GM12873 (cell line): Measurements from ENCODE around the gene FRS2.

ENCODE experiments used
- TF ChIP-seq, protein P1 (sequence below): IDR thresholded peaks from 2 replicates; pipeline ENCODE4 v1.5.1; 2012; ENCODE audit warnings: low read depth, mild to moderate bottlenecking, moderate library complexity, low read length, control low read depth; ENCODE audit not compliant: insufficient read depth; ENCODE audit errors: missing control alignments

The FRS2 gene

DNA sequence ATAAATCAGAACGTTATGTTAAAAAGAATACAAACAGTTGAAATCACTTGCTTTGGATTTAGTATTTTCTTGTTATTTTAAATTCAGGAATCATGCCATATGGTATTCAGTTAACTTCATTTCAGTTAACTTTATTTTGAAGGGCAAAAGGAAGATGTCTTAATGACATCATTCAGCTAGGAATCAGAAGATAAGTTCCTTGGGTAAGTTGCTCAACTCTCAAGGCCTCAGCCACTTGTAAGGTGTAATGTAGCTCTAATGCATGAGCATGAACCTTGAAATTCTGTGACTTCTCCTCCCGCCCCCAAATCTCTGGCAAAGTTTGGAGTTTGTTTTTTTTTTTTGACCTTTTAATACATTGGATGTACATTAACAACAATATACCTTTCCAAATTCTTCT is 42.6 kb downstream of the FRS2 start:
- TF ChIP-seq, protein P1, sequence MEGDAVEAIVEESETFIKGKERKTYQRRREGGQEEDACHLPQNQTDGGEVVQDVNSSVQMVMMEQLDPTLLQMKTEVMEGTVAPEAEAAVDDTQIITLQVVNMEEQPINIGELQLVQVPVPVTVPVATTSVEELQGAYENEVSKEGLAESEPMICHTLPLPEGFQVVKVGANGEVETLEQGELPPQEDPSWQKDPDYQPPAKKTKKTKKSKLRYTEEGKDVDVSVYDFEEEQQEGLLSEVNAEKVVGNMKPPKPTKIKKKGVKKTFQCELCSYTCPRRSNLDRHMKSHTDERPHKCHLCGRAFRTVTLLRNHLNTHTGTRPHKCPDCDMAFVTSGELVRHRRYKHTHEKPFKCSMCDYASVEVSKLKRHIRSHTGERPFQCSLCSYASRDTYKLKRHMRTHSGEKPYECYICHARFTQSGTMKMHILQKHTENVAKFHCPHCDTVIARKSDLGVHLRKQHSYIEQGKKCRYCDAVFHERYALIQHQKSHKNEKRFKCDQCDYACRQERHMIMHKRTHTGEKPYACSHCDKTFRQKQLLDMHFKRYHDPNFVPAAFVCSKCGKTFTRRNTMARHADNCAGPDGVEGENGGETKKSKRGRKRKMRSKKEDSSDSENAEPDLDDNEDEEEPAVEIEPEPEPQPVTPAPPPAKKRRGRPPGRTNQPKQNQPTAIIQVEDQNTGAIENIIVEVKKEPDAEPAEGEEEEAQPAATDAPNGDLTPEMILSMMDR: no peak

DNA sequence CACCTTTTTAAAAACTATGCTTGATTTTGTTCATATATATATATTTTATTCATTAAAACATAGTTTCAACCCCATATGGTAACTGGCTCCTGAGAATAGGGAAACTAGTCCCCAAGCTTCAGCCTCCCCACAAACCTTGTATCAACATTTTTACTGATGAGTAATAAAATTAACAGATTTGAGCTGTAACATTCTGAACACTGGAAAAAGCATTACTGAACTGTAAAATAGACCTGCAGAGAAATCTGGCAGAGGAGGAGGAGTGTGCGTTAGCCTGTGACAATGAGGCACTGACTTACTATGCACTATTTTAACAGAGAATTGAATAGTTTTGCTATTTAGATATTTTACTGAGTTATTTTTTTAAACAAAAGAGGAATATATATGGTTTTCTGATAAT is 43.1 kb downstream of the FRS2 start:
- TF ChIP-seq, protein P1: no peak

DNA sequence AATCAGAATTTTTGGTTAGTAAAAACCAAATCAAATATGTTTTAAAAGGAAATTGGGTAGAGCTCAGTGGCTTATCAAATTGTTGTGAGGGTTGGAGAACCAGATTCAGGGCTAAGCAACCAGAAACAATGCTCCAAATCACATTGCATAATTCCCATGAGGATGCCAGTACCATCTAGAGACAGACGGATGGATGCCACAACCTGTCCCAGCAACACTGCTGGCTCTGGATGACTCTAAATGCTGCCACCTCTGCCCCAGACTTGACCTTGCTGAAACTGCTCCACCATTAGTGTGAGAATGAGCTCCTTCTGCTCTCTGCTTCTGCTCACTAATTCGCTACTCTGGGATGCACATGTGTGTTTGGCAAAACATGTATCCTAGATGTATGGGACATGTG is 43.9 kb downstream of the FRS2 start:
- TF ChIP-seq, protein P1: no peak

DNA sequence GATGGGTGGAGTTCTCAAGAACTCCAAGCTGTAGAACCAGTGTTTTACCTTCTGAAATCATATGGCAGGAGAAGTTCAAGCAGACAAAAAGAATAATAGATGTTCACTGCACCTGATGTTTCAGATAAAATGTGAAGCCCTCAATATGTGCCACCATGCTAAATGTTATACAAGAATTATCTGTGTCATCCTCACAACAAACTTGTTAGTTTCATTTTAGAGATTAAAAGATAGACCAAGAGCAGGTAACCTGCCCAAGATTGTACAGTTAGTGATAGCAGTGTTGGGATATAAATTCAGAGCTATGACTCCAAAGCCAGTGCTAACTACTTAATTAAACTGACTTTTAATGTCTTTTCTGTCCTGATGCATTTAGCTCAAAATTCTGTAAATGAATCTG is 44.7 kb downstream of the FRS2 start:
- TF ChIP-seq, protein P1: no peak

DNA sequence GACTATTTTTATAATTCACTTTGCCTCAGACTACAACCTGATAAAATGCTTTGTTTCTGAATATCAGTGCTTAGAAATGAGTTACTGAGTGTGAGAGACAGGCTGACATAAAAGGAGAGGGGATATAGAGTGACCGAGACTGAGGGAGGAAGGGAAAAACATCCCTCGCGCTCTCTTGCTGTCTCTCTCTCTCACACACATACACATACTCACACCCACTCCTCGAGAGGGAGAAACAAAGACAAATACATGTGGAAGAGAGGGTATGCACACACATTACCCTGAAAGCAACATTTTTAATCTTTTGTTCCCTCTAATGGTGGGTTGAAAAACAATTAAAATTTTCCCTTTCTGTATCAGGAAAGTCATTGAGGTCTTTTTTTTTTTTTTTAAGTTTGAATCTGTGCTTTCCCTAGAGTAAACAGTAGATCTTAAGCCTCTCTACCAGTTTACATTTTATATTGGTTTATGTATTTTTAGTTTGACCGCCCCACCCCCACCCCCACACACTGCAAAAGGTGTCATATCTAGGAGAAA is 45.3 kb downstream of the FRS2 start:
- TF ChIP-seq, protein P1: no peak

DNA sequence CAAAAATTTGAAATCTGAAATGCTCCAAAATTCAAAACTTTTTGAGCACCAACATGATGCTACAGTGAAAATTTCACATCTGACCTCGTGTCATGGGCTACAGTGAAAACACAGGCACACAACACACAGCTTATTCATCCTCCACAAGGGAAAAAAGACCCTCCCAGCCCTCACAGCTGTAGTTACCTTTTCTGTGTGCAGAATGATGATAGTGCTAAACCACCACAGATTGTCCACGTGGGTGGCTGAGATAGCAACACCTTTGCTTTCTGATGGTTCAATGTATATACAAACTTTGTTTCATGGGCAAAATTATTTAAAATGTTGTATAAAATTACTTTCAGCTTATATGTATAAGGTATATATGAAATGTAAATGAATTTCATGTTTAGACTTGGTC is 46.8 kb downstream of the FRS2 start:
- TF ChIP-seq, protein P1: no peak

DNA sequence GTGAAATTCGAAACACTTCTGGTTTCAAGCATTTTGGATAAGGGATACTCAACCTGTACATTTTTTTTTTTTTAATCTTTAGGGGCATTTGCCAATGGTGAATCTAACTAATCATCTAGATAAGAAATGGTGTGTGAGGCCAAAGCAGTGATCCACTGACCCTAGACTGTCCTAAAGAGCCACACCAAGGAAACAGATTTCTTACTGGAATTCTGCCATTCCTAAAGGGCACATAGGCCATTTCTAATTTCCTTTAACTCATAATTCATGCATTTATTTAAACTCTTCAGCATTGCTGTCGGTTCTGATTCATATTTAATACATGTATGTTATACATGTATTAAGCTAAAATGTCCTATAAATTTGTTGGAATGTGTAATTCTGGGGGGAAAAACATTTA is 47.2 kb downstream of the FRS2 start:
- TF ChIP-seq, protein P1: no peak
